Umbilical cord (tissue), 2 donors: ENCODE results near the gene ZNF91. TPM values are rescaled to one million over a fixed set of nuclear protein-coding genes. Genes with fewer than 3 reads are reported as not detected.
"Not testable (repeated sequence)": the region's sequence is repeated elsewhere in the genome, so short reads cannot be mapped to it uniquely, and the experiment has no call there.

Experiments
- DNase-seq: peaks from one replicate; pipeline ENCODE4 v3.0.0-alpha.2; 2015; ENCODE audit warnings: low spot score
- total RNA-seq: library from RNA; depleted of rRNA; stranded (reverse); fragments of >200 nt; gene quantifications from one replicate; pipeline ENCODE4 v1.2.3, GENCODE V29; 2014; ENCODE audit warnings: low replicate concordance; ENCODE audit not compliant: insufficient read depth

The ZNF91 gene
- total RNA-seq, result 51.8 TPM

DNA sequence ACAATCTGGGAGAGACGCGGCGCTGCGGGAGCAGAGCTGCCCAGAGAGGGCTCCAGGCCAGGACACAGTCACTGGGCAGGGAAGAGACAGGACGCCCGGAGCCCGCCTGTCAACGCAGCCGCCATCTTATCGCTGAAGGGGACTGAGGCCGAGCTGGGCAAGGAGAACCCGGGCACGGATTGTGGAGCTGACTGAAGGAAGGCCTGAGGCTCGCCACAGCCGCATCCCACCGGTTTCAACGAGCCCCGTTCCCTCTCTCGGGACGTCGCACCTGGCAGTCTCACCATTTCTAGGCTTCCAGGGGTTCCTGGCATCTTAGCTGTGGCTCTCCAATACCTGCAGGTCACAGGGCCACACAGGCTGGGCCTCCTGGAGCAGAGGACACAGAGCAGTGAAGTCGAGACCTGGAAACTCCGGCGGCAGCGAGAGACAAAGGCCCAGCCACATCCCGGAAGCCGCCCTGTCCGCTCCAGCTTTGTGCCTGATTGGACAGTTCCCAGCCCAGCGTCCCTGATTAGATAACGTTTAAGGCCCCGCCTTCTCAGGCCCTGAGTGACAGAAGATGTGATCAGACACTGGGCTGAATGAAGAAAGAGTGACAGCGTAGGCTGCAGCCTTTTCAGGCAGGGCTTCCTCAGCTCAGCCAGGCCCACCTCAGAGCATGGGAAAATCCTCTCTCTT, at the start of gene ZNF91:
TSS of gene ZNF91 (minus strand) at position 431 of the 681 bp plus-strand sequence. CDS start at position 314, 117 bp downstream.
- peak; percentile 99 for DNase-seq

DNA sequence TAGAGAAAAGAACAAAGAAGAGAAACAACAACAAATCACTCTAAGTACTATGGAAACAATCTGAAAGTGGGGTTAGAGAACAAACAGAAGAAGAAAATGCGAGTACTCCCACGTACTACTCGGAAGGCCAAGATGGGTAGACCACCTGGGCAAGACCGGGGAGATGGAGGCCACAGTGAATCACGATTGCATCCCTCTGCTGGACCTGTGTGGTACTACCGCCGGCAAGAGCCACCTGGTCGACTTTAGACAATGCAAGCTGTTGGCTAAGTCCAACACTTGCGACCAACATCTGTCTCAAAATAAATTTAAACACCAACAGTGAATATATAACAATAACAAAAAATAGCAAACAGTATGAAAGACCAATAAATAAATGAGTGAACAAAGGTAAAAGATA, 45.5 kb upstream of the ZNF91 start:
- no peak for DNase-seq

DNA sequence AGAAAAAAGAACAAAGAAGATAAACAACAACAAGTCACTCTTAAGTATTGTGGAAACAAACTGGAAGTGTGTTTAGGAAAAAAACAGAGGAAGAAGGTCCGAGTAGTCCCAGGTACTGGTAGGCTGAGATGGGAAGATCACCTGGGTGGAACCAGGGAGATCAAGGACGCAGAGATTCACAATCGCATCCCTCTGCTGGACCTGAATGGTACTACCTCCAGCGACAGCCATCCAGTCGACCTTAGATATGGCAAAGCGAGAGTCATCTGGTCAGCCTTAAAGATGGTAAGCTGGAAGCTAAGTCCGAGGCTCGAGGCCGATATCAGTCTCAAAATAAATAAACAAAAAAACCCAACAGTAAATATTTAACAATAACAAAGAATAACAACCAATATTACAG, 44.9 kb upstream of the ZNF91 start:
- no peak for DNase-seq

DNA sequence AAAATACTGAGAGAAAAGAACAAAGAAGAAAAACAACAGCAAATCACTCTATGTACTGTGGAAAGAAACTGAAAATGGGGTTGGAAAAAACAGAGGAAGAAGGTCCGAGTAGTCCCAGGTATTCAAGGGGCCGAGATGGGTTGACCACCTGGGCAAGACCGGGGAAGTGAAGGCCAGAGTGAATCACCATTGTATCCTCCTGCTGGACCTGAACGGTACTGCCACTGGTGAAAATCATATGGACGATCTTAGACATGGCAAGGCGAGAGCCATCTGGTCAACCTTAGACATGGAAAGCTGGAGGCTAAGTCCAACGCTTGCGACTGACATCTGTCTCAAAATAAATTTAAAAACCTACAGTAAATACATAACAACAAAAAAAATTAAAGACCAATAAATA, 44.4 kb upstream of the ZNF91 start:
- DNase-seq, result no peak

- no peak for DNase-seq
Measured at GRCh38 chr19:23437901-23438300, 42.6 kb upstream of the ZNF91 start.

DNA sequence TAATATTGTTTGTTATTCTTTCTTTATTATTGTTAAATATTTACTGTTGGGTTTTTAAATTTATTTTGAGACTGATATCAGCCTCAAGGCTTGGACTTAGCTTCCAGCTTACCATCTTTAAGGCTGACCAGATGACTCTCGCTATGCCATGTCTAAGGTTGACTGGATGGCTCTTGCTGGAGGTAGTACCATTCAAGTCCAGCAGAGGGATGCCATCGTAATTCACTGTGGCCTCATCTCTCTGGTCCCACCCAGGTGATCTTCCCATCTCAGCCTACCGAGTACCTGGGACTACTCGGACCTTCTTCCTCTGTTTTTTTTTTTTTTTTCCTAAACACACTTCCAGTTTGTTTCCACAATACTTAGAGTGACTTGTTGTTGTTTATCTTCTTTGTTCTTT, 41.7 kb upstream of the ZNF91 start:
- DNase-seq, result no peak

DNA sequence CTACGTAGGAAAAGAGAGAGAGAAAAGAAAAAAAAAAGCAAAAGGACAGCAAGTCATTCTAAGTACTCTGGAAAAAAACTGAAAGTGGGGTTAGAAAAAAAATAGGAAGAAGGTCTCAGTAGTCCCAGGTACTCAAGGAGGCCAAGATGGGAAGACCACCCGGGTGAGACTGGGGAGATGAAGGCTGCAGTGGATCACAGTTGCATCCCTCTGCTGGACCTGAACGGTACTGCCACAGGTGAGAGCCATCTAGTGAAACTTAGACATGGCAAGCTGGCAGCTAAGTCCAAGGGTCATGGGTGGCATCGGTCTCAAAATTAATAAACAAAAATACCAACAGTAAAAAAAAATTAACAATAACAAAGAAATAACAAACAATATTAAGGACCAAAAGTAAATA, 41.0 kb upstream of the ZNF91 start:
- DNase-seq, result no peak

- DNase-seq, result no peak
Measured at GRCh38 chr19:23420824-23421223, 25.6 kb upstream of the ZNF91 start.

DNA sequence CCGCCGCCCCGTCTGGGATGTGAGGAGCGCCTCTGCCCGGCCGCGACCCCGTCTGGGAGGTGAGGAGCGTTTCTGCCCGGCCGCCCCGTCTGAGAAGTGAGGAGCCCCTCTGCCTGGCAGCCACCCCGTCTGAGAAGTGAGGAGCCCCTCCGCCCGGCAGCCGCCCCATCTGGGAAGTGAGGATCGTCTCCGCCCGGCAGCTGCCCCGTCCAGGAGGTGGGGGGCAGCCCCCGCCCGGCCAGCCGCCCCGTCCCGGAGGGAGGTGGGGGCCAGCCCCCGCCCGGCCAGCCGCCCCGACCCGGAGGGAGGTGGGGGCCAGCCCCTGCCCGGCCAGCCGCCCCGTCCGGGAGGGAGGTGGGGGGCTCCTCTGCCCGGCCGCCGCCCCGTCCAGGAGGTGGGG, 24.0 kb upstream of the ZNF91 start:
- DNase-seq, result not testable (repeated sequence)

- peak; percentile 51 for DNase-seq
Measured at GRCh38 chr19:23415561-23416191, 20.4 kb upstream of the ZNF91 start.

- no peak for DNase-seq
Measured at GRCh38 chr19:23415034-23415433, 19.8 kb upstream of the ZNF91 start.

DNA sequence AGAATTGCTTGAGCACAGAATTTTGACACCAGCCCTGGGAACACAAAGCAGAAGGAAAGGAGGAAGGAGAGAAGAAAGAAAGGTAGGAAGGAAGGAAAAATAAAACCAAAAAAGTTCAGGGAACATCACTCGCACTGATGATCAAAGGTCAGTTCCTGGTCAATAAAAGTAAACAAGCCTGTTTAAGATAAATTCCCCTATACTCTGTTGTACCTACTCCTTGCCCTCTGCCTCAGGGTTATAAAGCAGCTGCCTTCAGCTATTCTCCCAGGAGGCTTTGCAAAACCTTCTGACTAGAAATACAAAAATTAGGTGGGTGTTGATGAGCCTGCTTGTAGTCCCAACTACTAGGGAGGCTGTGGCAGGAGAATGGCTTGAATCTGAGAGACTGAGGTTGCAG, 14.9 kb upstream of the ZNF91 start:
- DNase-seq, result no peak

- no peak for DNase-seq
Measured at GRCh38 chr19:23409392-23410048, 14.2 kb upstream of the ZNF91 start.

GRCh38 chr19:23407616-23408133, 12.4 kb upstream of the ZNF91 start:
- no peak for DNase-seq

GRCh38 chr19:23406721-23407120, 11.4 kb upstream of the ZNF91 start:
- DNase-seq, result no peak

DNA sequence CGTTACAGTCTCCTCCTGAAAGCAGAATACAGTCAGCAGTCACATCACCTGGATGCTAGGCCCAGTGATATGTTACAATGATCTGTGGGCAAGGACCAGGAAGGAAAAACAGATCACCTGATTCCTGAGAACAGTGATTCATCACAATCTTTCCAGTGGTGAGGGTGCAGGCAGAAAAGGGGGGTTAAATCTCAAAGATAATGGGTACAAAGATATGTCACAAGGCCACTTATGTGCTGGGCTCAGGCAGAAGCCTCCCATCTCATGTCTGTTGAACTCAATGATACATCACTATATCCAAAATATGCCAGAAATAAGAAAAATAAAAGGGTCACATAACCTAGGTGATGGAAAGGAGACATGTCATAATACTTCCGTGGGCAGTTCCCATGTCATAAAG, 10.8 kb upstream of the ZNF91 start:
- DNase-seq, result no peak

GRCh38 chr19:23404676-23405075, 9.4 kb upstream of the ZNF91 start:
- DNase-seq, result no peak

DNA sequence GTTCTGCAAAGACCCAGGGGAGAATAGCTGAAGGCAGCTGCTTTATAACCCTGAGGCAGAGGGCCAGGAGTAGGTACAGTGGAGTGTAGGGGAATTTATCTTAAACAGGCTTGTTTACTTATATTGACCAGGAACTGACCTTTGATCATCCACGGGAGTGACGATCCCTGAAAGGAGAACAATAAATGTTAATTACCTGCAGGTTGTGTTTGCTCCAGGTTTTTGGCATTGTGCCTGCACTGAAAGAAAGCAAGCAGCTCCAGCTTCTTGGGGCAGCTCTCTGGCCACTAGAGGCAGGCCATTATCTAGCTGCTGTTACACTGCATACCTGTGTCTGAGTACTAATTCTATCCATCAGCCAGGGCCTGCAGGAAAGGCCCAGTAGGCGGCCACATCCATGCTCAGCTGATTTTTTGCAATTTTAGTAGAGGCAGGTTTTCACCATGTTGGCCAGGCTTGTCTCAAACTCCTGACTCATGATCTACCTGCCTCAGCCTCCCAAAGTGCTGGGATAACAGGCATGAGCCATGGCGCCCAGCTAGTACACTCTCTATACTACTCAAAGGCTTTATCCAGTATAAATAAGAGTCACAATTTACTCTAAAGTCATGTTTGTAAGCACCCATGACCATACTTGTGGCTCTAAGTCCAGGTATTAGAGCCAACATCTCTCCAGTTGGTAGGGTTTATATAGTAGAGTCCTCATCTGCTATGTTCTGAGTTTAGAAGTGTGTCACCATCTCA, 8.5 kb upstream of the ZNF91 start:
- no peak for DNase-seq

- DNase-seq, result no peak
Measured at GRCh38 chr19:23403052-23403451, 7.8 kb upstream of the ZNF91 start.

- DNase-seq, result no peak
Measured at GRCh38 chr19:23402388-23402787, 7.1 kb upstream of the ZNF91 start.

GRCh38 chr19:23401086-23401610, 5.9 kb upstream of the ZNF91 start:
- no peak for DNase-seq

GRCh38 chr19:23399443-23399842, 4.2 kb upstream of the ZNF91 start:
- no peak for DNase-seq
